Lower leg skin (tissue), 4 donors: ENCODE measurements around the gene PHOSPHO2. TPM values are rescaled to one million over a fixed set of nuclear protein-coding genes. Genes with fewer than 3 reads are reported as not detected.

ENCODE experiments used
- DNase-seq, 2 donors: peaks; one replicate each; pipeline ENCODE4 v3.0.0-alpha.2; 2019; ENCODE audit warnings: low spot score in 2 of 2
- H3K4me3 ChIP-seq: fragments of 200-600 bp; sonication (generic); 2 replicates; pipeline ENCODE4 v1.5.1; 2017; ENCODE audit warnings: mild to moderate bottlenecking, low read depth; ENCODE audit not compliant: poor library complexity, severe bottlenecking
- CTCF ChIP-seq, 3 donors: fragments of 450-650 bp; IDR thresholded peaks; one replicate each; pipeline ENCODE4 v1.5.1; 2016; ENCODE audit warnings: antibody characterized with exemption in 3 of 3, mild to moderate bottlenecking in 3 of 3, moderate library complexity in 2 of 3
- POLR2A ChIP-seq, 2 donors: fragments of 450-650 bp; IDR thresholded peaks; one replicate each; pipeline ENCODE4 v1.6.1; 2016 to 2017; ENCODE audit warnings: antibody characterized with exemption in 2 of 2, mild to moderate bottlenecking in 1 of 2, moderate library complexity in 1 of 2
- WGBS, 2 donors: methylation state at CpG; one replicate each; pipeline ENCODE4 v1.1.5; 2018; 5-methylcytosine and 5-hydroxymethylcytosine counted together
- intact Hi-C: fragments of 100-400 bp; cut with DNase I; formaldehyde crosslinking; loops from one replicate; pipeline ENCODE4 v1.15.0; 2023; ENCODE audit warnings: low total_unique reads
- total RNA-seq, 4 donors: library from RNA; depleted of rRNA; stranded (reverse); fragments of >200 nt; gene quantifications; one replicate each; pipeline ENCODE4 v1.1.0, GENCODE V29; 2016

The PHOSPHO2 gene
- total RNA-seq, 4 donors from 2014 or later: 2.7 to 7.6 (median 4.4) TPM

GRCh38 chr2:169664978-169665930 is 29.0 kb upstream of the PHOSPHO2 start:
- TF ChIP-seq POLR2A (IDR thresholded peaks at IDR 0.05) (no peak), CTCF (IDR thresholded peaks at IDR 0.05) (no peak)
- no peak overlapping the region for H3K4me3 ChIP-seq
- no peak for DNase-seq
- intact Hi-C loops: no loop called here
- 67% methylated on average over 1 of the region's 1 CpG for WGBS, 2 donors

- WGBS, 2 donors: 26 to 29% methylated on average over 2 of the region's 2 CpGs
- no peak for DNase-seq
- intact Hi-C loops: no loop called here
- H3K4me3 ChIP-seq: no peak overlapping the region
- no peak for TF ChIP-seq CTCF (IDR thresholded peaks at IDR 0.05)
These were observed 26.7 kb upstream of the PHOSPHO2 start for GRCh38 chr2:169667583-169667982.

- DNase-seq: no peak
- WGBS, 2 donors: 78 to 86% methylated on average over 2 of the region's 2 CpGs
- intact Hi-C loops: no loop called here
These were observed 24.0 kb upstream of the PHOSPHO2 start for GRCh38 chr2:169670215-169670651.

GRCh38 chr2:169670937-169671336 is 23.3 kb upstream of the PHOSPHO2 start:
- DNase-seq: no peak
- intact Hi-C loops: no loop called here
- TF ChIP-seq POLR2A (IDR thresholded peaks at IDR 0.05) (no peak), CTCF (IDR thresholded peaks at IDR 0.05) (no peak)
- WGBS, 2 donors: 94 to 97% methylated on average over 4 of the region's 4 CpGs
- H3K4me3 ChIP-seq: no peak overlapping the region

More at GRCh38 chr2:169670215-169670651, 24.0 kb upstream of the PHOSPHO2 start:
- H3K4me3 ChIP-seq: no peak overlapping the region
- TF ChIP-seq POLR2A (IDR thresholded peaks at IDR 0.05) (no peak), CTCF (IDR thresholded peaks at IDR 0.05) (no peak)

- TF ChIP-seq CTCF (IDR thresholded peaks at IDR 0.05) (no peak), POLR2A (IDR thresholded peaks at IDR 0.05) (no peak)
- 82 to 88% methylated on average over 6 of the region's 6 CpGs for WGBS, 2 donors
- intact Hi-C loops: no loop called here
- no peak for DNase-seq
- H3K4me3 ChIP-seq: no peak overlapping the region
These were observed 21.9 kb upstream of the PHOSPHO2 start for GRCh38 chr2:169672406-169672805.
